HCT116 (cell line): ENCODE results near the gene RAB8A. TPM values are rescaled to one million over a fixed set of nuclear protein-coding genes. Genes with fewer than 3 reads are reported as not detected.

Experiments used
- ATAC-seq: fragments of 200-7000 bp; cut with Tn5 transposase; 2 replicates; pipeline ENCODE4 v1.9.1; 2020; ENCODE audit warnings: mild to moderate bottlenecking, moderate library complexity
- BruUV-seq: library from RNA; stranded (reverse); fragments of 400-500 nt; replicated peaks from 2 replicates; lab custom pipeline; 2021; lab: Mats Ljungman, UMichigan
- CTCF ChIA-PET: fragments of 300-600 bp; sonication (Branson Sonifier 250); formaldehyde crosslinking; loops from one replicate; lab custom pipeline; 2021; ENCODE audit warnings: antibody characterized with exemption; lab: Charles Lee
- POLR2A ChIA-PET: fragments of 300-600, 350-600 bp; sonication (Branson Sonifier 250); formaldehyde crosslinking; loops from one replicate; lab custom pipeline; 2021; ENCODE audit warnings: antibody characterized with exemption; lab: Charles Lee
- RAD21 ChIA-PET, 2 experiments: fragments of 300-600 bp; sonication (Branson Sonifier 250); formaldehyde crosslinking; loops; one replicate each; lab custom pipeline; 2023; ENCODE audit warnings: low total read pairs in 2 of 2; ENCODE audit not compliant: uncharacterized antibody in 2 of 2, unreplicated experiment in 2 of 2, low non-redundant PET in 1 of 2; lab: Charles Lee
- DNase-seq: peaks from one replicate; pipeline ENCODE4 v3.0.0-alpha.2; 2010; ENCODE audit warnings: low read depth, low spot score
- H2AFZ ChIP-seq: fragments of 200-600 bp; shearing (Covaris generic), sonication (generic); 2 replicates; pipeline ENCODE4 v1.6.1; 2017; ENCODE audit warnings: low read depth, mixed run types, mixed read lengths, antibody characterized with exemption, low read length; ENCODE audit not compliant: poor library complexity, severe bottlenecking
- H3K27ac ChIP-seq: 2 replicates; pipeline ENCODE4 v1.5.1; 2012; ENCODE audit warnings: low read depth, low read length
- H3K27me3 ChIP-seq: fragments of 200-600 bp; sonication (generic); 2 replicates; pipeline ENCODE4 v1.6.1; 2016; ENCODE audit warnings: mixed run types, low read length, mixed read lengths; ENCODE audit not compliant: insufficient read depth
- H3K36me3 ChIP-seq, 2 experiments: fragments of 200-500 bp in 1 of 2; fragments of 200-600 bp in 1 of 2; sonication (Bioruptor generic) in 1 of 2; sonication (generic) in 1 of 2; 2 replicates each; pipeline versions ENCODE4 v1.5.1 to v1.6.1; 2014 to 2016; ENCODE audit warnings: low read length in 2 of 2, inconsistent platforms in 1 of 2, mixed read lengths in 1 of 2, mixed run types in 1 of 2; ENCODE audit not compliant: insufficient read depth in 2 of 2, control insufficient read depth in 1 of 2
- H3K4me1 ChIP-seq, 2 experiments: fragments of 200-600 bp in 1 of 2; sonication (generic) in 1 of 2; 2 replicates each; pipeline versions ENCODE4 v1.5.1 to v1.6.1; 2012 to 2017; ENCODE audit warnings: low read length in 2 of 2, inconsistent platforms in 1 of 2, mild to moderate bottlenecking in 1 of 2, mixed read lengths in 1 of 2, mixed run types in 1 of 2, moderate library complexity in 1 of 2; ENCODE audit not compliant: insufficient read depth in 2 of 2, control insufficient read depth in 1 of 2
- H3K4me2 ChIP-seq: fragments of 200-600 bp; sonication (generic); 2 replicates; pipeline ENCODE4 v1.6.1; 2017; ENCODE audit warnings: mixed run types, low read length, mixed read lengths
- H3K4me3 ChIP-seq, 2 experiments: fragments of 200-600 bp in 1 of 2; sonication (generic) in 1 of 2; replicated peaks in 1 of 2; 2 replicates each; pipeline ENCODE4 v1.5.1; 2011 to 2016; ENCODE audit warnings: low read length in 2 of 2, control low read depth in 1 of 2, low read depth in 1 of 2, mild to moderate bottlenecking in 1 of 2, mixed read lengths in 1 of 2, mixed run types in 1 of 2
- H3K79me2 ChIP-seq: fragments of 200-600 bp; sonication (generic); 2 replicates; pipeline ENCODE4 v1.6.1; 2017; ENCODE audit warnings: mild to moderate bottlenecking, mixed run types, low read length, moderate library complexity, mixed read lengths; ENCODE audit not compliant: insufficient read depth
- H3K9ac ChIP-seq: fragments of 200-600 bp; sonication (generic); 2 replicates; pipeline ENCODE4 v1.6.1; 2016; ENCODE audit warnings: low read length, mixed read lengths
- H3K9me2 ChIP-seq: fragments of 200-600 bp; sonication (generic), shearing (Covaris generic); 2 replicates; pipeline ENCODE4 v1.6.1; 2017; ENCODE audit warnings: mixed run types, mild to moderate bottlenecking, moderate library complexity; ENCODE audit not compliant: insufficient read depth
- H3K9me3 ChIP-seq, 2 experiments: fragments of 200-500 bp in 1 of 2; fragments of 200-600 bp in 1 of 2; sonication (Bioruptor generic) in 1 of 2; sonication (generic) in 1 of 2; 2 replicates each; pipeline ENCODE4 v1.6.1; 2014 to 2017; ENCODE audit warnings: low read length in 2 of 2, mixed read lengths in 2 of 2, inconsistent platforms in 1 of 2, low read depth in 1 of 2, mild to moderate bottlenecking in 1 of 2, mixed run types in 1 of 2, moderate library complexity in 1 of 2; ENCODE audit not compliant: control insufficient read depth in 1 of 2, insufficient read depth in 1 of 2
- H4K20me1 ChIP-seq: fragments of 200-600 bp; sonication (generic), shearing (Covaris generic); 2 replicates; pipeline ENCODE4 v1.6.1; 2017; ENCODE audit warnings: mixed run types, mild to moderate bottlenecking, moderate library complexity; ENCODE audit not compliant: insufficient read depth
- CBX3 ChIP-seq: IDR thresholded peaks from 2 replicates; pipeline ENCODE4 v1.6.1; 2012; ENCODE audit warnings: low read depth
- CEBPB ChIP-seq: IDR thresholded peaks from 2 replicates; pipeline ENCODE4 v1.6.1; 2012; ENCODE audit warnings: low read depth
- EGR1 ChIP-seq: IDR thresholded peaks from 2 replicates; pipeline ENCODE4 v1.6.1; 2012; ENCODE audit warnings: low read depth
- ELF1 ChIP-seq: IDR thresholded peaks from 2 replicates; pipeline ENCODE4 v1.6.1; 2012; ENCODE audit warnings: low read depth, borderline replicate concordance
- EZH2 ChIP-seq: fragments of 200-600 bp; sonication (generic); IDR thresholded peaks from 2 replicates; pipeline ENCODE4 v1.6.1; 2017; ENCODE audit warnings: antibody characterized with exemption, mixed run types
- EZH2phosphoT487 ChIP-seq: fragments of 200-600 bp; IDR thresholded peaks from 2 replicates; pipeline ENCODE4 v1.6.1; 2018; ENCODE audit warnings: antibody characterized with exemption, borderline replicate concordance
- JUND ChIP-seq: IDR thresholded peaks from 2 replicates; pipeline ENCODE4 v1.6.1; 2012
- MAX ChIP-seq: IDR thresholded peaks from 2 replicates; pipeline ENCODE4 v1.6.1; 2012
- POLR2A ChIP-seq: IDR thresholded peaks from 2 replicates; pipeline ENCODE4 v1.7.0; 2011; ENCODE audit warnings: borderline replicate concordance; ENCODE audit not compliant: insufficient read depth, insufficient read length; ENCODE audit errors: extremely low read depth
- POLR2AphosphoS5 ChIP-seq: IDR thresholded peaks from 2 replicates; pipeline ENCODE4 v1.6.1; 2011; ENCODE audit warnings: mild to moderate bottlenecking, low read depth, low read length, moderate library complexity
- REST ChIP-seq: IDR thresholded peaks from 2 replicates; pipeline ENCODE4 v1.6.1; 2012; ENCODE audit warnings: low read depth
- SIN3A ChIP-seq: IDR thresholded peaks from 2 replicates; pipeline ENCODE4 v1.6.1; 2012; ENCODE audit warnings: low read depth
- SP1 ChIP-seq: IDR thresholded peaks from 2 replicates; pipeline ENCODE4 v1.6.1; 2012; ENCODE audit warnings: low read depth
- SRF ChIP-seq: IDR thresholded peaks from 2 replicates; pipeline ENCODE4 v1.6.1; 2012; ENCODE audit warnings: low read depth
- TCF7L2 ChIP-seq: IDR thresholded peaks from 2 replicates; pipeline ENCODE4 v1.7.0; 2011; ENCODE audit warnings: borderline replicate concordance, inconsistent platforms; ENCODE audit not compliant: insufficient read depth, insufficient read length; ENCODE audit errors: extremely low read depth
- YY1 ChIP-seq: IDR thresholded peaks from 2 replicates; pipeline ENCODE4 v1.6.1; 2011; ENCODE audit warnings: low read length, low read depth, moderate library complexity, mild to moderate bottlenecking; ENCODE audit not compliant: insufficient replicate concordance; ENCODE audit errors: extremely low read depth
- ZFX ChIP-seq: fragments of 450-650 bp; IDR thresholded peaks from 2 replicates; pipeline ENCODE4 v1.6.1; 2017
- ZNF274 ChIP-seq: fragments of 200-500 bp; sonication (Bioruptor generic); IDR thresholded peaks from 2 replicates; pipeline ENCODE4 v1.6.1; 2014; ENCODE audit warnings: mild to moderate bottlenecking, low read depth, low read length, inconsistent platforms
- intact Hi-C: fragments of 100-400 bp; cut with micrococcal nuclease; formaldehyde crosslinking; loops from 2 replicates; pipeline ENCODE4 v1.10.0; 2022
- total RNA-seq: library from RNA; stranded (reverse); gene quantifications from one replicate; pipeline ENCODE4 v1.2.1, GENCODE V29; 2021; ENCODE audit not compliant: unreplicated experiment
- TF ChIP-seq, protein P1 (sequence below): IDR thresholded peaks from 2 replicates; pipeline ENCODE4 v1.6.1; 2012

The RAB8A gene
- total RNA-seq, 1 experiment from 2014 or later = 116 TPM

DNA sequence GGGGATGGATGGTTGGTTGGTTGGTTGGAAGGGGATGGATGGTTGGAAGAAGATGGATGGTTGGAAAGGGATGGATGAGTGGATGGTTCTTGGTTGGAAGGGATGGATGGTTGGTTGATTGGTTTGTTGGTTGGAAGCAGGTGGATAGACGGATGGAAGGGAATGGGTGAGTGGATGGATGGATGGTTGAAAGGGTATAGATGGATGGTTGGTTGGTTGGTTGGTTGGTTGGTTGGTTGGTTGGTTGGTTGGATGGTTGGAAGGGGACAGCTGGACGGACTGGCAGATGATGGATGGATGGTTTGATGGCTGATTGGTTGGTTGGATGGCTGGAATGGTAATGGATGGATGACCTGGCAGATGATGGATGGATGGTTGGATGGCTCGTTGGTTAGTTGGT lies 20.0 kb downstream of the RAB8A start:
- Histone ChIP-seq H3K4me1 (no peaks in the 10 kb centered on the region), H3K4me3 (no peak overlapping the region), H3K4me2 (no peak overlapping the region), H4K20me1 (no peaks in the 10 kb centered on the region), H3K36me3 (peaks cover 32 to 58% of the 10 kb centered on the region in 2 experiments), H3K9me2 (no peaks in the 10 kb centered on the region), H3K79me2 (no peaks in the 10 kb centered on the region), H2AFZ (no peak overlapping the region), H3K27me3 (no peaks in the 10 kb centered on the region), H3K9me3 (no peaks in the 10 kb centered on the region), H3K27ac (no peak overlapping the region), H3K9ac (no peak overlapping the region)
- DNase-seq (no peak), ATAC-seq (no peak)
- ChIA-PET POLR2A (no interaction called here), RAD21 (no interaction called here), CTCF (no interaction called here)
- intact Hi-C loops = no loop called here
- TF ChIP-seq POLR2A = no peak
- no peak for TF ChIP-seq EZH2phosphoT487
- TF ChIP-seq SP1 = no peak
- no peak for TF ChIP-seq POLR2AphosphoS5
- TF ChIP-seq TCF7L2 = no peak
- TF ChIP-seq REST = no peak
- no peak for TF ChIP-seq EZH2
- TF ChIP-seq ELF1 = no peak
- TF ChIP-seq, protein P1, sequence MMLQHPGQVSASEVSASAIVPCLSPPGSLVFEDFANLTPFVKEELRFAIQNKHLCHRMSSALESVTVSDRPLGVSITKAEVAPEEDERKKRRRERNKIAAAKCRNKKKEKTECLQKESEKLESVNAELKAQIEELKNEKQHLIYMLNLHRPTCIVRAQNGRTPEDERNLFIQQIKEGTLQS = no peak
- TF ChIP-seq JUND = no peak
- no peak for TF ChIP-seq ZFX
- TF ChIP-seq ZNF274 = no peak
- TF ChIP-seq MAX = no peak
- no peak for TF ChIP-seq SIN3A
- no peak for TF ChIP-seq CEBPB
- no peak for TF ChIP-seq CBX3
- no peak for TF ChIP-seq YY1
- no peak for TF ChIP-seq EGR1
- no peak for TF ChIP-seq SRF
- no TSS peak for BruUV-seq
